ENCODE data around the gene CETP.
"Not testable (repeated sequence)": the region's sequence is repeated elsewhere in the genome, so short reads cannot be mapped to it uniquely, and the experiment has no call there.

CETP gene

GRCh38 chr16:56999409-57000270 is 37.9 kb downstream of the CETP start:
- no peak for TF ChIP-seq CTCF (IDR thresholded peaks at IDR 0.05; ENCODE audit: insufficient read depth, low read depth, low read length, missing control alignments)
- peak; percentile 55 for DNase-seq (ENCODE audit: low read depth)
- peak overlapping the region; percentile 36 for H3K4me3 ChIP-seq (ENCODE audit: low read depth, low read length)

GRCh38 chr16:57000271-57001025 is 38.7 kb downstream of the CETP start:
- H3K4me3 ChIP-seq (ENCODE audit: low read depth, low read length), result peak overlapping the region; percentile 36
- DNase-seq (ENCODE audit: low read depth), result peak; percentile 89
- no peak for TF ChIP-seq CTCF (IDR thresholded peaks at IDR 0.05; ENCODE audit: insufficient read depth, low read depth, low read length, missing control alignments)

GRCh38 chr16:57001026-57001679 is 39.4 kb downstream of the CETP start:
- TF ChIP-seq CTCF (IDR thresholded peaks at IDR 0.05; ENCODE audit: insufficient read depth, low read depth, low read length, missing control alignments), result no peak
- no peak overlapping the region for H3K4me3 ChIP-seq (ENCODE audit: low read depth, low read length)
- DNase-seq (ENCODE audit: low read depth), result no peak

GRCh38 chr16:57003439-57004386 is 42.0 kb downstream of the CETP start:
- peak overlapping the region; percentile 46 for H3K4me3 ChIP-seq (ENCODE audit: low read depth, low read length)
- DNase-seq (ENCODE audit: low read depth), result peak; percentile 56
- no peak for TF ChIP-seq CTCF (IDR thresholded peaks at IDR 0.05; ENCODE audit: insufficient read depth, low read depth, low read length, missing control alignments)

- TF ChIP-seq CTCF (IDR thresholded peaks at IDR 0.05; ENCODE audit: insufficient read depth, low read depth, low read length, missing control alignments), result no peak
- peak; percentile 72 for DNase-seq (ENCODE audit: low read depth)
- H3K4me3 ChIP-seq (ENCODE audit: low read depth, low read length), result peak overlapping the region; percentile 46
Measured at GRCh38 chr16:57004387-57005250, 42.9 kb downstream of the CETP start.

- H3K4me3 ChIP-seq (ENCODE audit: low read depth, low read length), result peak overlapping the region; percentile 46
- DNase-seq (ENCODE audit: low read depth), result not testable (repeated sequence)
Measured at GRCh38 chr16:57005597-57005996, 43.8 kb downstream of the CETP start.

Data from GM12865 (cell line).